Activated T-helper 1 cell treated with Interleukin-2 at 50 U/mL for 16 hours (primary cell): ENCODE data around the gene MAIP1.

ENCODE experiments used
- DNase-seq: peaks from one replicate; pipeline ENCODE4 v3.0.0-alpha.2; 2020; ENCODE audit warnings: low read depth

Gene MAIP1

GRCh38 chr2:199950396-199950795 lies 5.0 kb upstream of the MAIP1 start:
- no peak for DNase-seq

DNA sequence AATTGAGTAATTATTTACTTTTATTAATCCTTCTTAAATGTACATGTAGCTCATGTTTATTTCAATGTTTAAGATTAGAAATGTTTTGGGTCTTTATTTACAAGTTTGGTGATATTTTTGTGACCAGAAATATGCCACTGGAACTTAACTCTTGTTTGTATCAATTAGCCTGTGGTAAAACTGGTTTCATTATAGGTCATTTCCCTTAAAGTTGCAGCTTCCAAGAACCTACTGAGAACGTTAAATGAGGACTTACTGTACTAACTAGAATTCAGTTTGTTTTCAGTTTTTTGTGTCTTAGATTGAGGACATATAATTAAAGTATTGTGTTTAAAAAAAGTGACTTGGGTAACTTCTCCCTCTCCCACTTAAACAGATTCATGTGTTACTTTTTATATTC lies 4.4 kb upstream of the MAIP1 start:
- DNase-seq = no peak

- no peak for DNase-seq
Observed at GRCh38 chr2:199955007-199955338, 409 bp upstream of the MAIP1 start.

DNA sequence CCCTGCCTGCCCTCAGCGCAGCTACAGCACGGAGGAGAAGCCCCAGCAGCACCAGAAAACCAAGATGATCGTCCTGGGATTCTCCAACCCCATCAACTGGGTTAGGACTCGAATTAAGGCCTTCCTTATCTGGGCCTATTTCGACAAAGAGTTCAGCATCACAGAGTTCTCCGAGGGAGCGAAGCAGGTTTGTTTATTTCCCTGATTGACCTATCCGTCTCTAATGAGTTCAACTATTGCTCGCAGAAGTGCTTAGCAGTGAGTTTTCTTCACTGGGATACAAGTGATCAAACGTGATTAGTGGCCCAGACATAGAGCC lies 639 bp downstream of the MAIP1 start:
- DNase-seq = no peak

DNA sequence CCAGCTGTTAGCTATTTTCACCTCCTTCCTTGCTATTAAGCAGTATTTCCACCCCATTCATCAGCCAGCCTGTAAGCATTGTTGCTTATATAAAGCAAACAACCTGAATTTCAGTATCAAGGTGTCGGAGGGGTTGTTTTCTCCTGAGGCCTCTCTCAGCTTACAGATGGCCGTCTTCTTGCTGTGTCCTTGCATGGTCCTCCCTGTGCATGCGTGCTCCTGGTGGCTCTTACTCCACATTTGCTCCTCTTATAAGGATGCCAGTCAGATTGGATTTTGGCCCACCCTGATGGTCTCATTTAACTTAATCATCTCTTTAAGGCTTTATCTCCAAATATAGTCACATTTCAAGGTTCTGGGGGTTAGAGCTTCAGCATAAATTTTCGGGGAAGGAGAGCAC lies 2.6 kb downstream of the MAIP1 start:
- DNase-seq = no peak

- DNase-seq = no peak
Observed at GRCh38 chr2:199962203-199962602, 6.8 kb downstream of the MAIP1 start.

DNA sequence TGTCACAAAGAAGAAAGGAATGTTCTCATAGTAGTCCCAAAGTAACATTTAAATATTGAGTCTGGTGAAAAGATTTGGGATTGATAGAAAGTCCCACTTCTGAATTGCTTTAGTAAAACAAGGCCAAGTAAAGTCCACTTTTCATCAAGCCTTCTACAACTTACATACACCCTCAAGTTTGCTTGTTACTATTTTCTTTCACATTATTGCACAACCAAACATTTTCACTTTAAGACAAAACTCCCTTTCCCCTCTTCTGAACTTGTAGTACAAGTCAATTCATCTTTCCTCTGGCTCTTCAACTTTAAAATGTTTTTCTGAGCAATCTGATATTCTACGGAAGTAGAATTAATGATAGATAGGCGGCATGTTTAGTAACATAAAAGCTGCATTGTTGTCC lies 11.0 kb downstream of the MAIP1 start:
- DNase-seq = no peak

GRCh38 chr2:199966976-199967375 lies 11.6 kb downstream of the MAIP1 start:
- DNase-seq = no peak

DNA sequence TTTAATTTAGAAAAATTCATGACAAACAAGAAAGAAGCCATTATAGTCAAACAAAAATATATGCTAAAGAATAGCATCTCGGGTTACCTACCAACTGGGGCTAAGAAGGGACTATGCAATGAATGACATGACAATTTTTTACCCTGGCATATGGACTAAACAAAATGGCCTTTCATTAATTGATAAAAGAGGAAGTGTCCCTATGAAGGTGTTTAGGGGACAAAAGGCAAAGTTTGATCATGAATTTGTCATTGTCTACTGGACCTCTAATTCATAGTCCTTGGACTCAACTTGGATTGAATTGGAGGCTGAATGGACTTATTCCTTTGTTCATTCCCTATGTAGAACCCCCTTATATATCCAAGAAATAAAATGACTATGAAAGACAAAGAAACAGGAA lies 12.7 kb downstream of the MAIP1 start:
- no peak for DNase-seq

GRCh38 chr2:199972088-199972626 lies 16.8 kb downstream of the MAIP1 start:
- no peak for DNase-seq

- DNase-seq = no peak
Observed at GRCh38 chr2:199973703-199974102, 18.3 kb downstream of the MAIP1 start.

DNA sequence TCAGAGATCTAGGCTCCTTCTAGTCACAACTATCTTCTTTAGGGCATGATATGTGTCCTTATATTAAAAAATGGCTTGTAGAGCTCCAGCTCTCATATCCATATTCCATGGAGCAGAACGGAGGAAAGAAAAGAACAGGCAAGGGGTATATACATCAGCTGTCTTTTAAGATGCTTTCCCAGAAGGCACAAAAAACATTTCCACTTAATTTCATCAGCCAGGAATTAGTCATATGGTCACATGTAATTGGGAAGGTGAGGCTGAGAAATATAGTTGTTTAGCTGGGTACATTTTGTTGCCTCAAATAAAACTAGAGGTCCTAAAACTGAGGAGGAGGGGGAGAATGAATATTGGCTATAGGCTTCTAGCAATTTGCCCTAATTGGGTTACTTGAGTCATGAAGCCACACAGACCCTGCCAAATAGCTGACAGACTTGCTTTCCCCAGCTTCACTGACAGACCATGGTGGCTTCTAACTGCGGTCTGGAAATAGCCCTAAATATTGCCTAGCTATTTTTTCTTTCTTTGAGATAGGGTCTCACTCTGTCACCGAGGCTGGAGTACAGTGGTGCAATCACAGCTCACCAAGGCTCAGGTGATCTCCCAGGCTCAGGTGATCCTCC lies 20.0 kb downstream of the MAIP1 start:
- no peak for DNase-seq

DNA sequence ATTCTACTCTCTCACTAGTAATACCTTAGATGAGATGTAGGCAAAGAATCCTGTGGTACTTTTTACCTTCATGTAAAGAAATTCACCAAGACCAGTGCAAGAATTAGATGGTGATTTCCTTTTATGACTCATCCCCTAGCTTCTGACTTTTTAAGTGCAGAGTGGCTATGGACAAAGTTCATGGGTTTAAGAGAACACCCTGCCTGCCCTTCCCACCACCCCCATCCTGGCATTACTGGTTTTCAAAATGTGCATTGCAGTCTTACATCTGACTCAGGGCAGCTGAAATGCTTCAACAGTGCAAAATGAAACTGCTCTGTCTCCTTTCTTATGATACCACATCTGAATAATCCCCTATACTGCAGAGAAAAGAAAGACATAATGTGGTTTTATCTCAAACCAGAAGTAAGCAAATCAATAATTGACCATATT lies 22.6 kb downstream of the MAIP1 start:
- no peak for DNase-seq

DNA sequence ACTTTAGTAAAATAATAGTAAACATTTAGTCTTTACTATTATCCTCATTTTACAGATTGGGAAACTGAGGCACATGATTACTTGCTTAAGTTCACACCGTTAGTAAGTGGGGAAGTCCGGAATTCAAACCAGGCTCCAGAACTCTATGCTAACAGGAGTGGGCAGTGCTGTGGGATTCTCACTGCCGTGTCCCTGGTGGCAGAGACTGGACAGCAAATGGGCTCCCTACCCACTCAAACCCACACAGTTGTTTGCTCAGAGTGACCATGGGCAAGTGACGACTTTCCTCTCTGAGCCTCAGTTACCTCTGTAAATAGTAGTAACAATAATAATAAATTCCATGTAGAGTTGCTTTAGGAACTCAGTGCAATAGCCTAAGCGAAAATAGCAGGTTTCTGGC lies 24.0 kb downstream of the MAIP1 start:
- no peak for DNase-seq

GRCh38 chr2:199979832-199980628 lies 24.6 kb downstream of the MAIP1 start:
- peak; percentile 53 for DNase-seq

GRCh38 chr2:199982126-199982843 lies 26.9 kb downstream of the MAIP1 start:
- no peak for DNase-seq

- DNase-seq = no peak
Observed at GRCh38 chr2:199983534-199983933, 28.2 kb downstream of the MAIP1 start.

DNA sequence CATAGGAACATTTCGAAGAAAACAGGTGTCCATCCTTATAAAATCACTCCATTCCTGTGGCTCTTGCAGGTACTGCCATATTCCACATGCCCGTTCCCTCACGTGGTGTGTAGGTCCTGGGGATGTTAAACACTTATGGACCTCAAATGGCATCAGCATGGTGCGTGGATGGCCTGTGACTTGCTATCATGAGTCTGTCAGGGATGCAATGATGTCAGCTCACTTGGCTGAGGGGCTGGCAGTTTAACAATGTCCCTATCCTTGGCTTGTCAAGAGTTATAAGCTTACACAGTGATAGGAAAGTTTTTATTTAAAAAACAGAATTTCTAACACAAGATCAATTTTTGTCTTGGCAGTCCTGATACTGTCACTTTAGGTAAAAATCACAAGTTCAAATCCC lies 28.8 kb downstream of the MAIP1 start:
- DNase-seq = no peak

DNA sequence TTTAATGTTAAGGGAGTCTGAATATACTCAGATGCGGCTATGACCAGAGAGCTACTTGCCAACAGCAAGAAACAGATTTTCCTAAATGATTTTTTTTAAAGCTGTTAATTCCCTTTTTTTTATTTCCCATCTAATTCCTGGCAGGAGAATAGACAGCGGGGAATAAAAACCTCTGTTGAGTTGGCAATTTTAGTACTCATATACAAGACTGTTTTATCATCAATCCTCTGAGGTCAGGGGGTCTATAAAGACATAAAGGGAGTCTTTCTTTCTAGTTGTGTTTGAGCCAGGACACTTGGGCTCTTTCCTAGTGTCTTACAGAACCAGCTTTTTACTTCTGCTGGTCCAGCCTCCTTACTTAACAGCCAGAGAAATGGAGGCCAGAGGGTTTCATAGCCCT lies 29.4 kb downstream of the MAIP1 start:
- DNase-seq = no peak

DNA sequence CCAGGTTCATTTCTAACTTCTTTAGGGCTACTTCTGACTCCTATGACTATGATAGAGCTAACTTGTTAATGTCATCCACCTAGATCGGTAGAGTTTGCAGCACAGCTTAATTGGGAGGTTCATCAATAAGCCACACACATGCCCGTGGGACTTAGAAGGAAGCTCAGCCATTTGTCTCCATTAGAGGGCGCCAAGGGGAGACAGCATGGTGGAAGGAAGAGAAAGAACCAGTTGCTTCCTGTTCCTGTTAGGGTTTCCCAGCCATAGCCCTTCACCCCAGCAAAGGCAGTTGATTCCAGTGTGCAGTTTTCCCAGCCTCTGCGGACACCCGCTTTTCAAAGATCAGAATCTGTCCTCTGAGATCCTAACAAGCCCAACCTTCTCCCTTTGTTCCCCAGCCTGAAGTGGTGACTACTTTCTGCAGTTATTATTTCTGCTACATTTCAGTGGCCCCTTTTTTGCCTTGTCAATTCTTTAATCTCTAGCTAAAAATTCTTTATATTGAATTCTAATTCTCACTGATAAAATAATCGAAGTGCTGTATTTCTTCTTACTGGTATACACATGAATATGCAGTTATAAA lies 30.3 kb downstream of the MAIP1 start:
- peak; percentile 10 for DNase-seq

DNA sequence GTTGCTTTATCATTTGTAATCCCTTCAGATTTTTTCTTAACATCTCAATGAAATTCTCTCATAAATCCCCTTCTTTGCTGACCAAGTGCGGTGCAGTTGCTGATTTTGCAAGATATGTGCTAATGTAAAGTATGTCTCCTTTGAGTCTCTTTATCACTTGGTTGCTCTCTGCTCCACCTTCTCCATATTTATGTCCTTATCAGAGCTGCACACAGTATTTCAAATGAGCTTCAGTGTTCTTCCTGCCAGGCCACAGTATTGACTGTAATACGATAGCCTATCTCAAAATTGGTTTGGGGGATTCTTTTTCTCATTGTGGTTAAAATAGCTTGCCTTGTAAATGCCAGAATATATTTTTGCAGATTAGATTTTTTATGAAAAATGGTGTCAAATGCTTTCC lies 32.2 kb downstream of the MAIP1 start:
- DNase-seq = no peak

DNA sequence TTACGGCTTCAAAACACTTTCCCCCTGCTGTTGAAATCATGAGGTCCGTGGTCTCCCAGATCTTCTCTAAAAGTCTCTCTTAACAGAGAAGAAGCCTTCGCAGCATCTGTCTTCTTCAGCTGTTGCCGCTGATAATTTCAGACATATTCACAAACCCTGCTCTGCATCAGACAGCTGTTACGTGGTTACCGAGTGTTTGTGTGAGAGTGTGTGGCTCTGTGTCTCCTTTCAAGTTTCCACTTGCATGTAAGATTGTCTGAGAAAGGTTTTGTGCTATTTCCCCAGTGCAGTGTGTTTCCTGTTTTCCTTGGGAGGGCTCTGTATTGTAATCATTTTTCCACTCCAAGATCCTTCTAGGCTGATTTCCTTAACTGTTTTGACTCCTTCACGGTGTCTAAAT lies 32.8 kb downstream of the MAIP1 start:
- no peak for DNase-seq

GRCh38 chr2:199989822-199990221 lies 34.4 kb downstream of the MAIP1 start:
- DNase-seq = no peak
